ENCODE results near the gene PHC2. TPM values are rescaled to one million over a fixed set of nuclear protein-coding genes. Genes with fewer than 3 reads are reported as not detected.

Gene PHC2
- total and polyA plus RNA-seq, 9 of the 15 experiments (the other 6 are each of a cell fraction or from before 2014, with no cell fraction given) = 3.1 to 67.6 (median 34.6) TPM

DNA sequence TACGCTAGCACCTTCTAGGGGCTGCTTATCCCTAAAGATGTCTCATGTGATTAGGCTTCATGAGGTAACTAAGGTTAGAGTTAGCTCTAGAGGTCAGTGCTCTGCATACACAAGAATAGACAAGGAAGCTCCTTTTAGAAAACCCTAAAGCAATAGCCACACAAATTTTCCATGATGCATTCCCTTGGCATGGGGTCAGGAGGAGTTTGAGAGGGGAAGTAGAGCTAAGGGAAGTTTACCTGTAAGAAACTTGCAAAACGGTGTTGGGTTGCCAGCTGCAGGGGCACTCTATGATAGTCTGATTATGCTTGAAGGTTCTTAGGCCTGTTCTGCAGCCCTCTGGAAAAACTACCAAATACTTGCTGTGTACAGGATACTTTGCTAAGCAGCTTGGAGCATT lies 71.0 kb downstream of the PHC2 start:
- H3K4me2 ChIP-seq (ENCODE audit: insufficient read depth, low read length) = no peak overlapping the region
- H3K9ac ChIP-seq (ENCODE audit: insufficient read depth in 1 of 2, low read depth in 2 of 2, low read length in 2 of 2) = no peak overlapping the region
- no TSS peak for BruUV-seq (replicated peaks)
- in situ Hi-C loops (cut with MboI) = no loop called here
- no peak overlapping the region for H2AFZ ChIP-seq (ENCODE audit: low read depth, low read length)
- H3K27me3 ChIP-seq (ENCODE audit: control insufficient read depth in 2 of 2, insufficient read depth in 2 of 2, low read length in 2 of 2) = no peaks in the 10 kb centered on the region
- H3K4me1 ChIP-seq (replicated peaks in 1 of 2; ENCODE audit: control insufficient read depth in 2 of 2, insufficient read depth in 2 of 2, low read length in 2 of 2) = peaks cover 2 to 18% of the 10 kb centered on the region in 2 experiments
- ChIA-PET POLR2A (interaction anchor here (0.9 kb wide), 1 partner anchor 9 kb away, joined by 3 read pairs; no protein-coding TSS in a partner anchor), CTCF (ENCODE audit: low intra/inter-chr PET ratio) (no interaction called here)
- ATAC-seq = no peak
- no peak for TF ChIP-seq PHB2 (IDR thresholded peaks at IDR 0.05; ENCODE audit: low read depth)
- no peak for DNase-seq (ENCODE audit: extremely low read depth in 1 of 4, low spot score in 3 of 4)
- 83% methylated on average over 2 of the region's 2 CpGs for WGBS (ENCODE audit: insufficient coverage, low coverage, missing lambda C conversion rate)
- FAIRE-seq = no peak
- no peaks in the 10 kb centered on the region for H3K79me2 ChIP-seq (ENCODE audit: control insufficient read depth, insufficient read depth, low read length)
- no peak overlapping the region for H3K27ac ChIP-seq (ENCODE audit: extremely low read depth, low read depth, low read length)
- no peaks in the 10 kb centered on the region for H3K9me1 ChIP-seq (ENCODE audit: control insufficient read depth, insufficient read depth, low read length)
- no peaks in the 10 kb centered on the region for H3K9me3 ChIP-seq (replicated peaks; ENCODE audit: control insufficient read depth, insufficient read depth, low read depth, low read length)
- intact Hi-C loops (cut with micrococcal nuclease) = loop anchor here (10.0 kb wide), 1 partner anchor 225 kb away; no protein-coding TSS in a partner anchor
- no peaks in the 10 kb centered on the region for H3K36me3 ChIP-seq (ENCODE audit: control insufficient read depth, insufficient read depth, low read length)
- H4K20me1 ChIP-seq (replicated peaks; ENCODE audit: control insufficient read depth, insufficient read depth, low read length) = peaks cover 11% of the 10 kb centered on the region; the same call in 1 of the 2 replicates
- no peak overlapping the region for H3K4me3 ChIP-seq

DNA sequence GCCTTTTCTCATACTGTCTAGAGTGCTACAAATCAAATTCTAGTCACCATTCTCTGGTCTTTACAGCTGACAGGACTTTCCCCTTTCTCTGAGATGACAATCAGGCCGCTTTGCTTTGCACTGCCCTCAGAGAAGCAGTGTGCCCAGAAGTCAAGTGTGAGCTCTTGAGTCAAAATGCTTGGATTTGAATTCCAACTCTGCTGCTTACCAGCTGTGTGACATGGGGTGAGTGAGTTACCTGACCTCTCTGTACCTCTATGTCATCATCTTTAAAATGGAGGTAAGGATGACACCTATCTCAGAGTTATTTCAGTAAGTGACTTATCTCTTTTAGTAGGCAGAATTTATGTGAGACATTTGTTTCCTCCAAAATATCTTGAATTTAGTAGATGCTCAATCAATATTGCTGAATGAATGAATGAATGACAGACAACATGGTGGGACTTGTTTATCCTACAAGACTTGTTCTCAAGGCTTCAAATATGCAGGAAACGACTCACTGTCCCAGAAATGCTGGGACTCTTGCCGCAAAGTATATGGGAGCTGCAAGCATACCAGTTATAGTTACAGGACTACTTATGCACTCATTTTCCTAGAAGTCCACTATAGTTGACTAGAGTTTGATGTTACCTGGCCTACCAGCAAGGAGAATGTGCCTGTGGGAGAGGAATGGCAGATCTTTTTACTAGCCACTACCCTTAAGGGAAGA lies 71.9 kb downstream of the PHC2 start:
- Histone ChIP-seq H3K9me1 (ENCODE audit: control insufficient read depth, insufficient read depth, low read length) (no peaks in the 10 kb centered on the region), H3K4me2 (ENCODE audit: insufficient read depth, low read length) (no peak overlapping the region), H2AFZ (ENCODE audit: low read depth, low read length) (no peak overlapping the region), H3K79me2 (ENCODE audit: control insufficient read depth, insufficient read depth, low read length) (no peaks in the 10 kb centered on the region), H4K20me1 (replicated peaks; ENCODE audit: control insufficient read depth, insufficient read depth, low read length) (peaks cover 11% of the 10 kb centered on the region; the same call in 1 of the 2 replicates), H3K27me3 (ENCODE audit: control insufficient read depth in 2 of 2, insufficient read depth in 2 of 2, low read length in 2 of 2) (no peaks in the 10 kb centered on the region), H3K9me3 (replicated peaks; ENCODE audit: control insufficient read depth, insufficient read depth, low read depth, low read length) (no peaks in the 10 kb centered on the region), H3K4me3 (no peak overlapping the region), H3K27ac (ENCODE audit: extremely low read depth, low read depth, low read length) (no peak overlapping the region), H3K9ac (ENCODE audit: insufficient read depth in 1 of 2, low read depth in 2 of 2, low read length in 2 of 2) (no peak overlapping the region), H3K4me1 (replicated peaks in 1 of 2; ENCODE audit: control insufficient read depth in 2 of 2, insufficient read depth in 2 of 2, low read length in 2 of 2) (peaks cover 7 to 18% of the 10 kb centered on the region in 2 experiments), H3K36me3 (ENCODE audit: control insufficient read depth, insufficient read depth, low read length) (no peaks in the 10 kb centered on the region)
- ChIA-PET POLR2A (interaction anchor here (0.9 kb wide), 1 partner anchor 9 kb away, joined by 3 read pairs; no protein-coding TSS in a partner anchor), CTCF (ENCODE audit: low intra/inter-chr PET ratio) (no interaction called here)
- DNase-seq (ENCODE audit: extremely low read depth in 1 of 4, low spot score in 3 of 4) (no peak), ATAC-seq (no peak), FAIRE-seq (no peak)
- in situ Hi-C loops (cut with MboI) (no loop called here), intact Hi-C loops (cut with micrococcal nuclease) (no loop called here)
- BruUV-seq (replicated peaks) = no TSS peak
- WGBS (ENCODE audit: insufficient coverage, low coverage, missing lambda C conversion rate) = 57% methylated on average over 3 of the region's 3 CpGs
- TF ChIP-seq JUND (IDR thresholded peaks at IDR 0.05; ENCODE audit: borderline replicate concordance, low read depth, low read length) = no peak
- no peak for TF ChIP-seq JUND (tag; IDR thresholded peaks at IDR 0.05; ENCODE audit: borderline replicate concordance, low read depth, low read length)
- TF ChIP-seq PHB2 (IDR thresholded peaks at IDR 0.05; ENCODE audit: low read depth) = no peak
- no peak for TF ChIP-seq ZNF717 (CRISPR knock-in tag; IDR thresholded peaks at IDR 0.05)

All from K562 (cell line).